Subcutaneous adipose tissue (tissue), 4 donors: ENCODE measurements around the gene NUCB2. TPM values are rescaled to one million over a fixed set of nuclear protein-coding genes. Genes with fewer than 3 reads are reported as not detected.

Experiments
- total RNA-seq, 4 donors: library from RNA; depleted of rRNA; stranded (reverse); fragments of >200 nt; gene quantifications; one replicate each; pipeline ENCODE4 v1.1.0, GENCODE V29; 2016
- TF ChIP-seq, protein P1 (sequence below): fragments of 450-650 bp; IDR thresholded peaks from one replicate; pipeline ENCODE4 v1.5.1; 2016; ENCODE audit warnings: low read depth, mild to moderate bottlenecking, control low read depth, antibody characterized with exemption, moderate library complexity

The NUCB2 gene
- total RNA-seq, 4 donors from 2014 or later = 19.0 to 50.9 (median 40.1) TPM

GRCh38 chr11:17293311-17293710 is 16.8 kb downstream of the NUCB2 start:
- TF ChIP-seq, protein P1, sequence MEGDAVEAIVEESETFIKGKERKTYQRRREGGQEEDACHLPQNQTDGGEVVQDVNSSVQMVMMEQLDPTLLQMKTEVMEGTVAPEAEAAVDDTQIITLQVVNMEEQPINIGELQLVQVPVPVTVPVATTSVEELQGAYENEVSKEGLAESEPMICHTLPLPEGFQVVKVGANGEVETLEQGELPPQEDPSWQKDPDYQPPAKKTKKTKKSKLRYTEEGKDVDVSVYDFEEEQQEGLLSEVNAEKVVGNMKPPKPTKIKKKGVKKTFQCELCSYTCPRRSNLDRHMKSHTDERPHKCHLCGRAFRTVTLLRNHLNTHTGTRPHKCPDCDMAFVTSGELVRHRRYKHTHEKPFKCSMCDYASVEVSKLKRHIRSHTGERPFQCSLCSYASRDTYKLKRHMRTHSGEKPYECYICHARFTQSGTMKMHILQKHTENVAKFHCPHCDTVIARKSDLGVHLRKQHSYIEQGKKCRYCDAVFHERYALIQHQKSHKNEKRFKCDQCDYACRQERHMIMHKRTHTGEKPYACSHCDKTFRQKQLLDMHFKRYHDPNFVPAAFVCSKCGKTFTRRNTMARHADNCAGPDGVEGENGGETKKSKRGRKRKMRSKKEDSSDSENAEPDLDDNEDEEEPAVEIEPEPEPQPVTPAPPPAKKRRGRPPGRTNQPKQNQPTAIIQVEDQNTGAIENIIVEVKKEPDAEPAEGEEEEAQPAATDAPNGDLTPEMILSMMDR = no peak

GRCh38 chr11:17294033-17294432 is 17.5 kb downstream of the NUCB2 start:
- TF ChIP-seq, protein P1 = no peak

DNA sequence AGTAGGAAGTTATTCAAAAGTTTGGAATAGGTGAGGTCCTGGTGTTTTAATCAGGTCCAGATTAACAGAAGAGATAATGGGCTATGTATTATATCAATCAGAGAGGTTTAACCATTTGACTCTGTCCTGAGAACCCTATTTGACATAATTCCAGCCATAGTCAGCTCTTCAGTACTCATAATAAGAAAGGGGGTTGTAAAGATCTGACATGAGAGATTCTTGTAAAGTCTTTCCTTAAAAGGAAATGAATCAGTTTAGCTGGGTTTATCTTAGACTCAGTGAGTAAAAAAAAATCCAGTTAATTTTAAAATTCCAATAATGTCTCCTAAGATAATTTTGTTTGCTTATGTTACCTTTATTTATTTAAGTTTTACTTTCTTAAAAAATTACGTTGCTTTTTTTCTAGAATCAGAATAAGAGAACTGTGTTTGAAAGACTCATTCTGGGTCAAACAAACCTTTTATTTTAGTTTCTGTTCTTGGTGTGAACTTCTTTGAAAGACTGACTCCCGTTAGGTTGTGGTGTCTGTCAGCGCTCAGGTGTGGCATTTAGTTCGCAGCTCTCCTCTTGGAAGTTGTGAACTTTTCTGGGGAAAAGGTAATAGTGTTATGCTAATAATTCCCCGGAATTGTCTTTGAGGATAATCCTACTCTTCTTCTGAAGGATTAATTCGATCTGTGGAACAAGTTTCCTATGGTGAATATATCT is 20.5 kb downstream of the NUCB2 start:
- TF ChIP-seq, protein P1 = no peak

- TF ChIP-seq, protein P1 = no peak
Observed at GRCh38 chr11:17298302-17298701, 21.8 kb downstream of the NUCB2 start.

- TF ChIP-seq, protein P1 = no peak
Observed at GRCh38 chr11:17300372-17300771, 23.8 kb downstream of the NUCB2 start.

DNA sequence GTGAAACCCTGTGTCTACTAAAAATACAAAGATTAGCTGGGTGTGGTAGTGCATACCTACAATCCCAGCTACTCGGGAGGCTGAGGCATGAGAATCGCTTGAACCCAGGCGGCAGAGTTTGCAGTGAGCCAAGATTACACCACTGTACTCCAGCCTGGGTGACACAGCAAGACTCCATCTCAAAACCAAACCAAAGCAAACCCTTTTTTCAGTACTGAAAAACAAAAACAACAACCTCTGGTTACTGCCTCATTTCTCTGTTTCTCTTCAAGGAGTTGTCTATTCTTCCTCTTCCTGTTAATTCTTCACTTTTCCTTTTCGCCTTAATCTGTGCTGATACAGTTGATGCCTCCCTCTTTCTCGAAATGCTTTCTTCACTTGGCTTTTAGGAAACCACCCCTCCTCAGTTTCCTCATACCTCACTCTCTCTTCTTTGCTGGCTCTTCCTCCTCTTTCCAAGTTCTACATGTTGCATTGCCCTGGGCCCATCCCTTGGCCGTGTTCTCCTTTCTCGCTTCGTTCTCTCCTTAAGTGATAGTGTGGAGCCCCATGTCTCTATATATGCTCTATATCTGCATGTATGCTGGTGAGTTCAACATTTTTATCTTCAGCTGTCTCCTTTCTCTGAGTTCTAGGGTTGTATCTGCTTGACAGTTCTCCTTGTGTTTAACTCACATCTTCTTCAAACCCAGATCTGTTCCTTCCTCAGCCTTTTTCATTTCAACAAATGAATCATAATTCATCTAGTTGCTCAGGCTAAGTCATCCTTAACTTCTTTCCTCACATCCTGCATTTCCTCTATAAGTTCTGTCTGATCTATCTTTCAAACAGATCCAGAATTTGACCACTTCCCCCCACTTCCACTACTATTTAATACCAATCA is 37.1 kb downstream of the NUCB2 start:
- TF ChIP-seq, protein P1 = no peak

- TF ChIP-seq, protein P1 = no peak
Observed at GRCh38 chr11:17314232-17314547, 37.7 kb downstream of the NUCB2 start.
